HTR-8/SVneo (cell line): Measurements from ENCODE around the gene PTGES2.

Experiments
- DNase-seq: peaks from one replicate; pipeline ENCODE4 v3.0.0; 2011; ENCODE audit warnings: low spot score, mixed read lengths; ENCODE audit not compliant: insufficient read length
- FAIRE-seq: peaks from 2 replicates; lab custom pipeline; 2011; peaks lifted over from hg19 to GRCh38; lab: Jason Lieb, UNC

The PTGES2 gene

DNA sequence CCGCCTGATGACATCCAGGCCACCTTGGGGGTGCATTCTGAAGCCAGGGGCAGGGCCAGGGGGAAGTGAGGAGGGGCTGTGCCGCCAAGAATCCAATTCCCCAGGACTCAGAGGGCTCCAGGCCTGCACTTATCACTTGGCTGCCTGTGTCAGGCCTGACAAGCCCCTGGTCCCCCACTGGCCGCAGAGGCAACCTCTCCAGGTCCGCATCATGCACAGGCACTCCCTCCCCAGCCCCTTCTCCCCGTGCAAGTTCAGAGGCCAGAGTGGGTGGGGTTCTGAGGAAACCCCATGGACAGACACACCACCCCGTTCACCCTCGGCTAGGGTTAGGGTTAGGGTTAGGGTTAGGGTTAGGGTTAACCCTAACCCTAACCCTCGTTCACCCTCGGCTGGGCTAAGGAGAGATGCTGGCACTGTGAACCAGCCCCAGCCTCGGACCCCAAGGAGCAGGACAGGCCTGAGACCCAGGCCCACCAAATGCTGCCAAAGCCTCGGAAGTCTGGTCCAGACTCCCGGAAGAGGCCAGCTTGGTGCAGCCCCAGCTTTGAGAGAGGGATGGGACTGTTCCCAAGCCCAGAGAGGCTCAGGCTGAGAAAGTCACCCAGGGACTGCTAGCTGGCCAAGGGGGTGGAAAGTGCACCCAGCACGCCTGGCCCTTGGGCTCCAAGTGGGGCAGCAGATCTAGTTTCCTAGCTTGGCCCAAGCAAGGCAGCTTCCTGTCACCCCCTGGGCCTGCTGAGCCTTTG, 26.6 kb upstream of the PTGES2 start:
- FAIRE-seq, result no peak
- no peak for DNase-seq

- FAIRE-seq, result no peak
- no peak for DNase-seq
Measured at GRCh38 chr9:128153060-128153946, 25.8 kb upstream of the PTGES2 start.

DNA sequence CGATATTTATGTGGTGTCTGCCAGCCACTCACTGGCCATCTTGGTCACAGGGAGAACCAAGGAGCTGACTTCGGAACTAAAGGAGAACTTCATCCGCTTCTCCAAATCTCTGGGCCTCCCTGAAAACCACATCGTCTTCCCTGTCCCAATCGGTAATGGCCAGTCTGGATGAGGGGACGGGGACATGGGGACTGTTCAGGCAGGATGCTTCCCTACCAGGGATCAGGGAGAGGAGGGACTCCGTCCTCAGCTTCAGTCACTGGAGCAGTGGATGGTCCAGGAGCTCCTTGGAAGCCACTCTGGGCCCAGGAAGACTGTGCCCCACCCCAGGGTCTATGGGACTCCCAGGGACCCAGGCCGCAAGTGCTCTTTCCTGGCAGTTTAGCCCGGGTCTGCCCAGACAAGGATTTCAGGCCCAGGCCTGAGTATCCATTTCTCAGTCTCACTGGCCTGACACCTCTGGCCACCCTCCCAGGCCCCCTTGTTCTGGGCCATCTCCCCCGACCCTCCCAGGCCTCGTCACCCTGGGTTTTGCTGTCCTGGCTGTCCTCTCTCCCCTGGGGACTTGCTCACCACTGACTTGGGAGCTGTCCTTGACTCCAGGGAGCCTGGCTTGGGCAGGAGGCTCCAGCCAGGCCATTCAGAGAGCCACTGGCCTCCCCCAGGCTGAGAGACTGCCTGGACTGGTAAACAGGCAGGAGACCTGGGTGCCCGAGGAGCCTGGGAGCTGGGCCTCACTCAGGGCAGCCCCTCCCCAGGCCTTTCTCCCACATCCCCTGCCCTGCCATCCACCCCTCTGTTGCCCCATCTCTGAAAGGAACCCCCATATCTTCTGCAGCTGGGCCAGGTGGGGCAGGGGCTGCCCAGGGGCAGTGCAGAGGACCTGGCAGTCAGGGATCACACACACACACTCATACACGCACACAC, 24.9 kb upstream of the PTGES2 start:
- no peak for FAIRE-seq
- no peak for DNase-seq

DNA sequence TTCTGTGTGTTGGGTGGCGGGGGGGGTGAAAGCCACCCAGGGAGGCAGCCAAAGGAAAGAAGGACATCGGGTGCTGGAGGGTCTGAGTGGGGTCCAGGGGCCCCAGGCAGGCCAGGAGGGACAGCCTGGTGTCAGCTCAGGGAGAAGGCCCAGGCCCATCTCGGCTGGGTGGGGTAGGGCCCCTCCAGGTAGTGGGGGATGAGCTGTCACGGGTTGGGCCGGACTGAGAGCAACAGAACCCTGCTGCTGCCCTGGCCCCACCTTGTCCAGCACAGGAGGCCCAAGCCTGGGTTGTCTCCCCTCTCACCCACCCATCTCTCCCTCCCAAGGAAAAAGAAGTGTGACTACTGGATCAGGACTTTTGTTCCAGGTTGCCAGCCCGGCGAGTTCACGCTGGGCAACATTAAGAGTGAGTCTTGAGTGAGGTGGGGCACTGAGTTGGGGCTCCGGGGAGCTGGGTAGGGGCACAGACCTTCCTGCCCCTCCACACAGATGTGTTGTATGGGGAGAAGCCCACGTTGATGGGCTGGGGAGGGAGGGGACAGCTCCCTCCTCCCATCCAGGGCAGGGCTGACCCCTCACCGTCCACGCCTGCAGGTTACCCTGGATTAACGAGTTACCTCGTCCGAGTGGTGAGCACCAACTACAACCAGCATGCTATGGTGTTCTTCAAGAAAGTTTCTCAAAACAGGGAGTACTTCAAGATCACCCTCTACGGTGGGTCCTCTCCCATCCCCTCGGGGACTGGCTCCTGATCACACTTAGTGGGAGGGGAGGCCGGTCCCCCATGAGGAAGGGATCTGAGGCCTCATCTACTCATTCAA, 24.0 kb upstream of the PTGES2 start:
- DNase-seq, result no peak
- no peak for FAIRE-seq

GRCh38 chr9:128150594-128151308, 23.2 kb upstream of the PTGES2 start:
- DNase-seq, result no peak
- no peak for FAIRE-seq

GRCh38 chr9:128149951-128150593, 22.5 kb upstream of the PTGES2 start:
- DNase-seq, result no peak
- FAIRE-seq, result no peak

GRCh38 chr9:128149001-128149701, 21.6 kb upstream of the PTGES2 start, which contains the start of gene LCN2:
Gene LCN2, plus strand, starts transcription at chr9:128149453. Its CDS starts 73 bp downstream, at chr9:128149526.
- DNase-seq (no peak), FAIRE-seq (no peak)

- no peak for DNase-seq
- FAIRE-seq, result no peak
Measured at GRCh38 chr9:128148509-128149000, 21.0 kb upstream of the PTGES2 start.

- no peak for FAIRE-seq
Measured at GRCh38 chr9:128146591-128147120, 19.1 kb upstream of the PTGES2 start.

DNA sequence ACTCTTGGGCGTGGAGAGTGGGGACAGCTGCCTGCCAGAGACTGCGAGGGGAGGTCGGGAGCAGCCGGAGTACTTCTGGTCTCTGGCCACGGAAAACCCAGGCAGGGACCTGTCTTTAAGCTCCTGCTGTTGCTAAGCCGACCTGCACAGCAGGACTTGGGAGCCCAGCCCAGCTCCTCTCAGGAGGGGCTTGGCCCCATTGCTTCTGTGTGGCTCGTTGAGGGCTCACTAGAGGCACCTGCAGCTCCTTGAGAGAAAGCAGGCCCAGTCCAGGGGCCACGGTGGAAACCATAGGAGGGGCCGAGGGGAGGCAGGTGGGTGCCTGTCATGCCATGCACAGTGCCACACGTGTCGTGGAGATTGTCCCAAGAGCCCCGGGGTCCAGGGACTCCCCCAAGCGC, 18.4 kb upstream of the PTGES2 start:
- DNase-seq (no peak), FAIRE-seq (no peak)

More at GRCh38 chr9:128146591-128147120, 19.1 kb upstream of the PTGES2 start:
- DNase-seq, result no peak

GRCh38 chr9:128145536-128145935, 18.0 kb upstream of the PTGES2 start:
- no peak for FAIRE-seq
- DNase-seq, result no peak

- no peak for FAIRE-seq
- no peak for DNase-seq
Measured at GRCh38 chr9:128144239-128145181, 17.0 kb upstream of the PTGES2 start.

GRCh38 chr9:128143525-128144238, 16.2 kb upstream of the PTGES2 start:
- no peak for FAIRE-seq
- DNase-seq, result no peak

DNA sequence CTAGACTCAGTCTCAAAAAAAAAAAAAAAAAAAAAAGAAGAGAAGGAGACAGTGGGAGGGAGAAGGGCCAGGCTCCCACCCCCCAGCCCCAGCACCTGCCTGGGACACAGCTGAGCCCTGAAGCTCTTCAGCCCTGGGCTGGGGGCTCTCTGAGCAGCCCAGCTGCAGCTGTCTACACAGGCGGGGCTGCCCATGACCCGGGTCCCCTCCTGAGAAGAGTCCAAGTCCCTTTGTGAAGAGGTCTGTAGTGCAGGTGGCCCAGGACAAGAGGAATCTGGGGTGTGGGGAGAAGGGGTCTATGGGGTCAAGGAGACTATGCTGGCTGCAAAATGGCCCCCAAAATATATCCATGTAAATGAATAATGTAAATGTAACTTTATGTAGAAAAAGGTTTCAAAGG, 15.1 kb upstream of the PTGES2 start:
- FAIRE-seq (no peak), DNase-seq (no peak)

- DNase-seq (no peak), FAIRE-seq (no peak)
Measured at GRCh38 chr9:128142061-128142460, 14.5 kb upstream of the PTGES2 start.

DNA sequence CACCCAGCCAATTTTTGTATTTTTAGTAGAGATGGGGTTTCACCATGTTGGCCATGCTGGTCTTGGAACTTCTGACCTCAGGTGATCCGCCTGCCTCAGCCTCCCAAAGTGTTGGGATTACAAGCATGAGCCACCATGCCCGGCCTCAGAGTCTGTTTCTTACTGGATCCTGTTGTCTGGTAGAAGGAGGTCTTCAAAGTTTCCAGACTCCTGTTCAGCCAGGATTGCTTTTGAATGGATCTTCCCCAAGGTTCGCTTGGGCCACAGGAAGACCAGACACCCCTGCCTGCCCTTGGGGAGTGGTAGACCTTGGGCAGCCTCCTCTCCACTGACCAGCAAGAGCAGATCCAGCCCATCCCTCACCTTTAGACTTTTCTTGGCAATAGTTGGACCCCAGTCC, 14.1 kb upstream of the PTGES2 start:
- FAIRE-seq (no peak), DNase-seq (no peak)
